Inflammatory macrophage (primary cell): ENCODE results near the gene EDN2.
A peak's percentile ranks its signal among the peaks of the same experiment; 100 is the strongest.

Experiments
- DNase-seq, 2 donors: peaks; one replicate each; pipeline ENCODE4 v3.0.0-alpha.2; 2020 to 2022

The EDN2 gene

DNA sequence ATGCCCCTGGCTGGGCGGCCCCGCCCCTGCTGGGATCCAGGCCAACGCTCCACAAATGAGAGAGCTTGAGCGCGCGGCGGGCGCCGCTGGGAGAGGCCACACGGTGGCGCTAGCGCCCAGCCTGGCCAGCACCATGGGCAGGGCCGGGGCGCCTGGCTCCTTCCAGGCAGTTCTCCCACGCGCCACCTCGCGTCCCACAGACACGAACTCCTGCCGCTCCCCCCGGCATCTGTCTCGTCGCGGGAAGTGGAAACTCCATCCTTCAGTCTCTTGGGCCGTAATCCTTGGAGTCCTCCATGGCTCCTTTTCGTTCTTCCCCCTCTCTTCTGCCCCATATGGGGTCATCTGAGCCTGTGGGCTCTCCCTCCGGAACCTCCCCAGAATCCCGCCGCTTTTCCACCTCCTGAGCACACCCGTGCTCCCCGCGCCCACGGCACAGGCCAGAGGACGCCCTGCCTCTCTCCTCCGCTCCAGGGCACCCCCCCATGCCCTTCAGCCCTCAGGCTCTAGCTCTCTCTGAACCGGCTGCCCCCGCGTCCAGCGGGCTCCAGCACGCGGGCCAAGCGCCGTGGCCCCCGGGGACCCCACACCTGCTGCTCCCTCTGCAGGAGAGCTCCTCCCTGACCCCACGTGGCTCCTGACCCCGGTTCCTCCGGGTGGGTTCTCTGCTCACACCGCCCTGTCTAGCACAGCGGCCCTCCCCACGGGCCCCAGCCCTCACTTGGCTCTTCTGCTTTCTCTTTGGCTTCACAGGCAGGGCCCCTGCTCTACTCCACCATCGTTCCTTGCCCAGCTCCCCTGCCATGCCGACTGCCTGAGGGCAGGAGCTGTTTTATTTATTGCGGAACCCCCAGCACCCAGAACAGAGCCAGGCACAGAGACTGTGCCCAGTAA, 31.9 kb upstream of the EDN2 start:
- DNase-seq, result peak; percentile 71 to 74

- DNase-seq, result no peak
Observed at GRCh38 chr1:41515778-41516167, 31.3 kb upstream of the EDN2 start.

DNA sequence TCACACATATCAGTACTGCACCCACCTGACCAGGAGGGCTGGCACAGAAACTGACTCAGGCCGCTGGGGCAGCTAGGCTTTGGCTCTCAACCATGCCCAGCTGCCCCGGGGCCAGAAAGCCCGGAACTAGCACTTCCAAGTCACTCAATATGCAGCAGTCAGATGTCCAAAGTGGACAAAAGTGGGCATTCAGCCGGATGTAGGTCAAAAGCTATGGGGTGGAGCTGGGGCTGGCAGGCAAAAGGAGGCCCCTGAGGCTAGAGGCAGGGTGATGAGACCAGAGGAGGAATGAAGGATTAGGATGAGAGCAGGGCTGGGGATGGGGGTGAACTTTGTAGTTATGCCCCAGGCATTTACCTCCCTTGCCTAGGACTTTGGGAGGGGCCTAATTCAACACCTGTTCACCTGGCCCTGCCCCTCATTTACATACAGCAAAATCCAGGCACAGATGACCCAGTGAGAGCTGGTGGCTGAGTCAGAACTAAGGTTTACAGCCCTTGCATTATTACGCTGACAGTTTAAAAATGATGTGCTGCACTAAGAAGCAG, 30.7 kb upstream of the EDN2 start:
- DNase-seq, result no peak

- DNase-seq, result no peak
Observed at GRCh38 chr1:41514381-41514780, 29.9 kb upstream of the EDN2 start.

- no peak for DNase-seq
Observed at GRCh38 chr1:41513383-41513735, 28.9 kb upstream of the EDN2 start.

- no peak for DNase-seq
Observed at GRCh38 chr1:41512701-41513382, 28.4 kb upstream of the EDN2 start.

DNA sequence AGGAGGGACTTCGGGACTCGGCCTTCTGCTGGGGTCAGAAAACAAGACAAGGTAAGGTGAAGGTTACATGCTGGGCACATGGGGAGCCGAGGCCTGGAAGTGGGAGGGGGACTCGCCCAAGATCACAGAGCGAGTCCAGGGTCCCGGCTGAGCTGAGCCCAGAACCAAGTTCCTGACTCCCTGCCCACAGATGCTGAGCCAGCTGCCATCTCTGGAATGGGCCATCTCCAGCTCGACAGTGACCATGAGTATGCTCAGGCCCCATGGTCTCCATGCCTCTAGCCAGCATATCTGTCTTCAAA, 26.7 kb upstream of the EDN2 start:
- DNase-seq, result no peak

DNA sequence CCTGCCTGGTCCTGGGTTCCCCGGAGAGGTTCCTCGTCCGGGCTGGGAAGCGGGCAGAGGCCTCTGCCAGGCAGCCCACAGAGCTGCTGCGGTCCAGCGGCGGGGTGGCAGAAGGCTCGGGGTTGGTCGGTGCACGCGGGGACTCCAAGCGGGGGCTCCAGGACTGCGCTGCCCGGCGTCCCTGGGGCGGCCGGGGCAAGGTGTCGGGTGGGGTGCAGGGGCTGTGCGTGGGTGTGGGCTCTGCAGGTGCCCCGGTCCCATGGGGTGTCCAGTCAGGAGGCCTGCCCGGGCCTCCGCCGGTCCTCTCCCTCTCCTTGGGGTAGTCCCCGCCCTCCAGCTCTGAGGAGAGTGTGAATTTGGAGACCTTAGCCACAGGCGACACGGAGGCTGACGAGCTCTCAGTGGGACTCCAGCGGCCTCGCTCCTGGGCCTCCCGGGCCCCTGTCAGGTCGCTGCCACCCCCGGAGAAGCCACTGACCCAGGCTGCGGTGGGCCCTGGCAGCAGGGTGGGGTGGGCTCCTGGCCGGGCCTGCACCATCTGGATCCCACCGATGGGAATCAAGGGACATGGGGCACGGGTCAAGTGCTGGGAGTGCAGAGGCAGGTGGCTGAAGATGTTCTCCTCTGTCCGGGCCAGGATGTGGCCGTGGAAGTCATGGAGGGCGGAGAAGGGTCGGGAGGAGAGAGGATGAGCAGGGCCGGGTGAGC, 26.2 kb upstream of the EDN2 start:
- no peak for DNase-seq

GRCh38 chr1:41509270-41509671, 24.8 kb upstream of the EDN2 start:
- no peak for DNase-seq

GRCh38 chr1:41508290-41508689, 23.8 kb upstream of the EDN2 start:
- no peak for DNase-seq

- no peak for DNase-seq
Observed at GRCh38 chr1:41507836-41508235, 23.4 kb upstream of the EDN2 start.

- DNase-seq, result no peak
Observed at GRCh38 chr1:41507110-41507720, 22.7 kb upstream of the EDN2 start.

GRCh38 chr1:41504114-41505035, 19.9 kb upstream of the EDN2 start:
- DNase-seq, result peak in 1 of 2 donors; percentile 55

GRCh38 chr1:41503538-41504113, 19.1 kb upstream of the EDN2 start:
- no peak for DNase-seq

DNA sequence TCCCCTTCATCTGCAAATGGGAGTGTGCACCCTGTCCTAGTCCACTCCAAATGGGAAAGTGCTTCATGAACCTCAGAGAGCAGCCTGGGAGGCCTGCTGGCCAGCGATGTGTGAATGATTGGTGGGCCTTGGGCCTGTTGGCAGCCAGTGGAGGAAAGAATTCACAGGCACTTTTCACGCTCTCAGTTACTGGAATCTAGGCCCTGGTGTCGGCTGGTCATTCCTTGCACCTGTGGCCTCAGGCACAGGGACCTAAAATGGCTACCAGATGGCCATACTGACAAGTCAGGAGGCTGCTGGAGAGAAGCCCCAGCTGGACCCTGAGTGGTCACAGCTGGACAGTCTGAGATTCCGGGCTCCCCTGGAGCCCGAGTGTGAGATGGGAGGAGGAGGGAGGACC, 18.4 kb upstream of the EDN2 start:
- DNase-seq, result no peak

- no peak for DNase-seq
Observed at GRCh38 chr1:41501581-41501980, 17.1 kb upstream of the EDN2 start.

DNA sequence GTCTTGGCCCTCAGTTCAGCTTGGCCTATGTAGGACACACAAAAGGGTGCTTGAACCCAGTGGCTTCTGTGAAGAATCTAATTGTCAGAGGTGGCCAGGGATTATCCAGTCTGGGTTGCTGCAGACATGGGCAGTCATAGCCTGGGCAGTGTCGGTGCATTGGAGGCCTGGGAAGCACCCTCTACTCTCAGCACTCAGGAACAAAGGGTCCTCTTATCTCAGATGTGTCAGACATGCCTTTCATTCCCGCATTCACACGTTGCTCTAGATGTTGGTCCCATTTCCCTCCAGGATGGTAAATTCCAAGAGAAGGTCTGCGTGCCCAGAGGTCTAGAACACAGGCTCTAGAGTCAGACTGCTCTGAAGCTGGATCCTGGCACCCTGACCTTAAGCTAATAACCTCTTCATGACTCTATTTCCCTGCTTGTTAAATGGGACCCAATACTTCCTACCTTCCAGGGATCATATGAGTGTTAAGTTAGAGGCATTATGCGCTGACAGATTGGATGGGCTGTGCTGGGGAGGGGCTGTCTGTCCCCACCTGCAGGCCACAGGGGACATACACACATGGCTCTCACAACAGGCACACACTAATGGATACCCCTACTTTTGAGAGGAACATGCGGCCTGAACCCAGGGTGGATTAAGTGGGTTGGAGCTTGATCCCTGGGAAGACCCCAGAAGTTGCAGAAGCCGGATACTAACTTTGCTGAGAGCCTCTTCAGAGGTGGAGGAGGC, 16.5 kb upstream of the EDN2 start:
- no peak for DNase-seq

GRCh38 chr1:41500378-41500777, 15.9 kb upstream of the EDN2 start:
- no peak for DNase-seq

GRCh38 chr1:41499591-41499990, 15.1 kb upstream of the EDN2 start:
- no peak for DNase-seq

- no peak for DNase-seq
Observed at GRCh38 chr1:41498804-41499203, 14.3 kb upstream of the EDN2 start.

- no peak for DNase-seq
Observed at GRCh38 chr1:41498391-41498790, 13.9 kb upstream of the EDN2 start.
